Activated T-helper 1 cell treated with anti-CD3 and anti-CD28 coated beads, Interleukin-2, amount 50 U/mL, for 16 hours (primary cell): Measurements from ENCODE around the gene RAB13.
A peak's percentile ranks its signal among the peaks of the same experiment; 100 is the strongest.
"Not testable (repeated sequence)": the region's sequence is repeated elsewhere in the genome, so short reads cannot be mapped to it uniquely, and the experiment has no call there.

Source experiments
- DNase-seq, 2 donors: peaks; one replicate each; pipeline ENCODE4 v3.0.0-alpha.2; 2020; ENCODE audit warnings: low read depth in 1 of 2, low spot score in 1 of 2

Gene RAB13

GRCh38 chr1:153985941-153986761, at the start of gene RAB13:
Gene RAB13, minus strand, starts transcription at chr1:153986339. Its CDS starts 103 bp downstream, at chr1:153986236.
- DNase-seq = no peak

DNA sequence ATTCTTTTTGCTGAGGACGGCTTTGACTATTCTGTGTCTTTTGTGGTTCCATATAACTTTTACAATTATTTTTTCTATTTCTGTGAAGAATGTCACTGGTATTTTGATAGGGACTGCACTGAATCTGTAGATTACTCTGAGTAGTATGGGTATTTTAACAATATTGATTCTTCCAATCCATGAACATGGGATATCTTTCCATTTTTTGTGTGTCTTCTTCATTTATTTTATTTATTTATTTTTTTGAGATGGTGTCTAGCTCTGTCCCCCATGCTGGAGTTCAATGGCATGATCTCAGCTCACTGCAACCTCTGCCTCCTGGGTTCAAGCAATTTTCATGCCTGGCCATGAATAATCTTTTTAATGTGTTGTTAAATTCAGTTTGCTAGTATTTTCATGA, 47.6 kb upstream of the RAB13 start:
- DNase-seq = not testable (repeated sequence)

DNA sequence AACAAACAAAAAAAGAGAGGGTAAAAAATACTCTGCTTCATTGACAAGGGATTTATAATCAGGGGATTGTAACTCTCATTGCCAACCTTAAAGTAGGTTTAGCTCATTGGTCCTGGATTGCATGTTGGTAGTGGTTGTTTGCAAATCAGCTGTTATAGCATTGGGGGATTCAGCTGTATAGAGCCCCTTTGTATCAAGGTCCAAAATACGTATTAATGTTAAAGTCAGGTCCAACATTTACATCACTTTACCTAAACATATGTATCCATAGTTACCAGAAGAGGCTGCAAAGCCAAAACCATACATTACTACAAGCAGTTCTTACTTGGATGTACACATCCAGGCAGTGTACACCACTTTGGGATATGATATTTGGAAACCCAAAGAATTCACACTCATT, 33.8 kb upstream of the RAB13 start:
- DNase-seq = no peak

- DNase-seq = no peak
Measured at GRCh38 chr1:154019269-154019668, 33.1 kb upstream of the RAB13 start.

DNA sequence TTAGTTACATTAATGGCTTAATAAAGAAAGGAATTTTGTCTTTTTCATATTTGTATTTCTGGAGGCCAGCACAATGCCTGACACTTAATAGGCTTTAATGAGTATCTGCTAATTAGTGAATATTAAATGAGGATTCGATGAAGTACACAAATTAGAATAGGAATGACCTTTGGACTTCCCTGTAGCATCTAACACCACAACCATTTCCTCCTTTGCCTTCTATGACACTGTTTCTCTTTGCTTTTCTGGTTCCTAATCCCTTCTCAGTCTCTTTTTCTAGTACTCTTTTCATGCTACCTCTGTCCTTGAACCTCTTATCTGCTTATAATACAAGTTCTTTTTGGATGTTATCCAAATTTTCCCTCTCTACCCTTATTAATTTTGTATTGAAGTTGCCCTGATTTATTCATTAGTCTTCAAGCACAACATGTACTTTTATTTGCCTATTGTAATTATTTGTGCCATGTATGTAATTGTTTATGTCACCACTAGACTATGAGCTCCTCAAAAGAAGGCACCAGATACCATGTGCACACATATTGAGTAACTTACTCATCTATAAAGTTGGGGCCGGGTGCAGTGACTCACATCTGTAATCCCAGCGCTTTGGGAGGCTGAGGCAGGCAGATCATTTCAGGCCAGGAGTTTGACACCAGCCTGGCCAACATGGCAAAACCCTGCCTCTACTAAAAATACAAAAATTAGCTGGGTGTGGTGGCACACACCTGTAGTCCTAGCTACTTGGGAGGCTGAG, 28.2 kb upstream of the RAB13 start:
- DNase-seq = no peak

DNA sequence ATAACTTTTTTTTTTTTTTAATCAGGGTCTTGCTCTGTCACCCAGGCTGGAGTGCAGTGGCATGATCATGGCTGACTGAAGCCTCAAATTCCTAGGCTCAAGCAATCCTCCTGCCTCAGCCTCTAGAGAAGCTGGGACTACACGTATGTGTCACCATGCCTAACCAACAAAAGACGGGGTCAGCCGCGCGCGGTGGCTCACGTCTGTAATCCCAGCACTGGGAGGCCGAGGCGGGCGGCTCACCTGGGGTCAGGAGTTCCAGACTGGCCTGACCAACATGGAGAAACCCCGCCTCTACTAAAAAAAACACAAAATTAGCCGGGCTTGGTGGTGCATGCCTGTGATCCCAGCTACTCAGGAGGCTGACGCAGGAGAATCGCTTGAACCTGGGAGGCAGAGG, 26.4 kb upstream of the RAB13 start:
- DNase-seq = not testable (repeated sequence)

- no peak for DNase-seq
Measured at GRCh38 chr1:154012129-154012528, 26.0 kb upstream of the RAB13 start.

GRCh38 chr1:154006136-154006535, 20.0 kb upstream of the RAB13 start:
- no peak for DNase-seq

GRCh38 chr1:154000420-154000819, 14.3 kb upstream of the RAB13 start:
- DNase-seq = no peak

GRCh38 chr1:153996882-153997281, 10.7 kb upstream of the RAB13 start:
- not testable (repeated sequence) for DNase-seq

DNA sequence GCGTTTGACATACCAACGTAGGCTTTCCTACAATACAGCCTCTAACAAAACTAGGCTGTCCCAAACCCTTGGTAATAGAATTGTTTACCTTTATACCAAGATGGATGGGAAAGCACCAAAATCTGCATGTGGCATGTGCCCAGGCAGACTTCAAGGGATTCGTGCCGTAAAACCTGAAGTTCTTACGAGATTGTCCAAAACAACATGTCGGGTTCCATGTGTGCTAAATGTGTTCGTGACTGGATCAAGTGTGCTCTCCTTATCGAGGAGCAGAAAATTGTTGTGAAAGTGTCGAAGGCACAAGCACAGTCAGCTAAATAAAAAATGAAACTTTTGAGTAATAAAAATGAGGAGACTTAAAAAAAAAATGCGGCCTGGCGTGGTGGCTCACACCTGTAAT, 9.5 kb upstream of the RAB13 start:
- no peak for DNase-seq

GRCh38 chr1:153995202-153995601, 9.1 kb upstream of the RAB13 start:
- DNase-seq = no peak

DNA sequence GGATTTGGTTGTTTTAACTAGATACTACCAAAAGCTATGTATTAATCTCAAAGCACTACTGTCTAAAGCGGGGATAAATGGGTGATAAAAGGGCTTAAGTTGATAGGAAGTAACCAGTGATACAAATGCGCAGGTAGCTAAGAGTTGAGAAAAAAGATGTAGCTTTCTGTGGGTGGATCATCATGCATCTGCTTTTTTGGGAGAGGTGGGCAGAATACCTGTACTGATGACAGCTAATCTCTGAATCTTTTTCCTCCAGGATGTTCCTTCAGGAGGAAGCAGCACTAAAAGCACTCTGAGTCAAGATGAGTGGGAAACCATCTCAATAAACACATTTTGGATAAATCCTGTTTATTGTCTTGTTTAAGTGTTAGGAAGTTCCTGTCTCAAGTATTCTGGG, 5.7 kb upstream of the RAB13 start:
- no peak for DNase-seq

GRCh38 chr1:153991151-153991630, 5.1 kb upstream of the RAB13 start:
- DNase-seq = no peak

GRCh38 chr1:153990468-153991150, 4.5 kb upstream of the RAB13 start, which contains the start of gene RPS27:
Gene RPS27, plus strand, starts transcription at chr1:153990762. Its CDS starts 35 bp downstream, at chr1:153990797.
- peak; percentile 64 to 77 for DNase-seq

DNA sequence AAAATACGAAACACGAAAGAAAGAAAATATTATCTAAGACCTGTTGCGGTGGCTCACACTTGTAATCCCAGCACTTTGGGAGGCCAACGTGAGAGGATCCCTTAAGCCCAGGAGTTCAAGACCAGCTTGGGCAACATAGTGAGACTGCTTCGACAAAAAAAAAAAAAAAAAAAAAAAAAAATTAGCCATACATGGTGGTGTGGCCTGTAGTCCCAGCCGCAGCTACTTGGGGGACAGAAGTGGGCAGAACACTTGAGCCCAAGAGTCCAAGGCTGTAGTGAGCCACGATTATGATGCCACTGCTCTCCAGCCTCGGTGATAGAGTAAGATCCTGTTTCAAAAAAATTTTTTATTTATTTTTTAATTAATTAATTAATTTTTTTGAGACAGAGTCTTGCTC, 1.5 kb upstream of the RAB13 start:
- DNase-seq = no peak

GRCh38 chr1:153985341-153985912, 712 bp downstream of the RAB13 start:
- DNase-seq = no peak

DNA sequence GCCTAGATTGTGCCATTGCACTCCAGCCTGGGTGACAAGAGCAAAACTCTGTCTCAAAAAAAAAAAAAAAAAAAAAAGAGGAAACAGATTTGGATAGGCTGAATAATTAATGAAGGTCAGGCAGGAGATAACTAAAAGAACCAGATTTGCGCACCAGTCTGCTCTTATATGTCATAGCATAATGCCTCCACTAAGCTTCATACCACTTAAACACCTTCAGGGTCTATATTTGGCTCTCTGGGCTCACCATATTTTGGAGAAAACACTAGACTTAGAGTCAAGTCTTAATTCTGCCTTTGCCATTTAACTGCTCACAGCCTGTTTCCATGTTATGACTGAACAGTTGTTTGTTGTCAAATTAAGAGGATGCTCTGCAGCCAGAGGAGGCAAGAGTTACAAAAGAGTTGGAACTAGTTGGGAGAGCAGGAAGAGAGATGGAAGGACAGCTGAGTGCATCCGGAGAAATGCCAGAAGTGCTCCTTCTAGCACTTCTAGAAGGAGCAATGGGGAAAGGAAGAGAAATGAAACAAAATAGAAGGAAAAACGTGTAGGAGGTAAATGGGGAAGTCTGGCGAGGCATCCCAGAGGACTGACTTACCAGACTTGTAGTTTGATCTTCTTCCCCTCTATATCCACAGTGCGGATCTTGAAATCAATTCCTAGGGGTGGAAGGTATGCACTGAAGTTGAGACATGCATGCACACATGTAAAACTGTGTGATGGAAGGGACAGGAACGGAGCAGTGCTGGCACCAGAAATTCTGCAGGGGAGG, 1.8 kb downstream of the RAB13 start:
- DNase-seq = no peak

DNA sequence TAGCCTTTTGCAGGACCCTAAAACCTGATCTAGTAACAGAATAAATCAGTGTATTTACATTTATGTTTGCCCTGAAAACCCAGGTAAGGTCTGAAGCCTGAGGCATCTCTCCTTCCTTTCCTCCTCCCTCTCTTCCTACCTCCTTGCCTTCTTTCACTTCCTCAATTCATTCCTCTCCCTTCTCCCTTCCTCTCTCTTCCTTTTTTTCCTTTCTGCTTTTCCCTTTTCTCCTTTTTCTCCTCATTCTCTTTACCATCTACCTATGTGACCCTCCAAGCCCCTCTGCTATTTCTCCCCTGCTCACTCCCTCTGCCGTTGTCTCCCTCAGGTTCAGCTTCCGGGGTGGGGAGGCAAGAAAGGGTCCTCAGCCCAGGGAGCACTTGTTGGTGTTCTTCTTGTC, 4.4 kb downstream of the RAB13 start:
- not testable (repeated sequence) for DNase-seq

DNA sequence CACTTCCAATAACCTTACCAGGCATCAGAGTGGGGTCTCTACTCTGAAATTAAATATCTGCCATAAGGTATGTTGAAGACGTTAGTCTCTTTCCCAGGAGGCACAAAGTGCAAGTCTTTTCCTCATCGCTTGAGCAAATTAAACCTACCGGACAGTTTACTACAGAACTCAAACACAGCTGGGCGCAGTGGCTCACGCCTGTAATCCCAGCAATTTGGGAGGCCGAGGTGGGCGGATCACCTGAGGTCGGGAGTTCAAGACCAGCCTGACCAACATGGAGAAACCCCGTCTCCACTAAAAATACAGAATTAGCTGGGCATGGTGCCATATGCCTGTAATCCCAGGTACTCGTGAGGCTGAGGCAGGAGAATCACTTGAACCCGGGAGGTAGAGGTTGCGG, 7.0 kb downstream of the RAB13 start:
- DNase-seq = not testable (repeated sequence)
